WI38 (cell line): Measurements from ENCODE around the gene NDST4.

ENCODE experiments used
- H3K4me3 ChIP-seq: 2 replicates; pipeline ENCODE4 v1.5.1; 2011; ENCODE audit warnings: low read depth, mild to moderate bottlenecking, control low read depth, low read length
- TF ChIP-seq, protein P1 (sequence below): IDR thresholded peaks from 2 replicates; pipeline ENCODE4 v1.5.1; 2012; ENCODE audit warnings: low read depth, mild to moderate bottlenecking, control low read depth, low read length

NDST4 gene

DNA sequence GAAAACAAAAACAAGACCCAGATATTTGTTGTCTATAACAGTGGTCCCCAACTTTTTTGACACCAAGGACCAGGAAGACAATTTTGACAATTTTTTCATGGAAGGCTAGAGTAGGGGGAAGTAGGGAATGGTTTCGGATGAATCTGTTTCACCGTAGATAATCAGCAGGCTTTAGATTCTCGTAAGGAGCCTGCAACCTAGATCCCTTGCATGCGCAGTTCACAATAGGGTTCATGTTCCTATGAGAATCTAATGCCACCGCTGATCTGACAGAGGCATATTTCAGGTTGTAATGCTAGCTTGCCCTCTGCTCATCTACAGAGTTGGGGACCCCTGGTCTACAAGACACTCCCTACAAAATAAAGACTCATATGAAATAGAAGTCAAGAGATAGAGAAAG is 229.8 kb downstream of the NDST4 start:
- TF ChIP-seq, protein P1, sequence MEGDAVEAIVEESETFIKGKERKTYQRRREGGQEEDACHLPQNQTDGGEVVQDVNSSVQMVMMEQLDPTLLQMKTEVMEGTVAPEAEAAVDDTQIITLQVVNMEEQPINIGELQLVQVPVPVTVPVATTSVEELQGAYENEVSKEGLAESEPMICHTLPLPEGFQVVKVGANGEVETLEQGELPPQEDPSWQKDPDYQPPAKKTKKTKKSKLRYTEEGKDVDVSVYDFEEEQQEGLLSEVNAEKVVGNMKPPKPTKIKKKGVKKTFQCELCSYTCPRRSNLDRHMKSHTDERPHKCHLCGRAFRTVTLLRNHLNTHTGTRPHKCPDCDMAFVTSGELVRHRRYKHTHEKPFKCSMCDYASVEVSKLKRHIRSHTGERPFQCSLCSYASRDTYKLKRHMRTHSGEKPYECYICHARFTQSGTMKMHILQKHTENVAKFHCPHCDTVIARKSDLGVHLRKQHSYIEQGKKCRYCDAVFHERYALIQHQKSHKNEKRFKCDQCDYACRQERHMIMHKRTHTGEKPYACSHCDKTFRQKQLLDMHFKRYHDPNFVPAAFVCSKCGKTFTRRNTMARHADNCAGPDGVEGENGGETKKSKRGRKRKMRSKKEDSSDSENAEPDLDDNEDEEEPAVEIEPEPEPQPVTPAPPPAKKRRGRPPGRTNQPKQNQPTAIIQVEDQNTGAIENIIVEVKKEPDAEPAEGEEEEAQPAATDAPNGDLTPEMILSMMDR: no peak
- no peak overlapping the region for H3K4me3 ChIP-seq

DNA sequence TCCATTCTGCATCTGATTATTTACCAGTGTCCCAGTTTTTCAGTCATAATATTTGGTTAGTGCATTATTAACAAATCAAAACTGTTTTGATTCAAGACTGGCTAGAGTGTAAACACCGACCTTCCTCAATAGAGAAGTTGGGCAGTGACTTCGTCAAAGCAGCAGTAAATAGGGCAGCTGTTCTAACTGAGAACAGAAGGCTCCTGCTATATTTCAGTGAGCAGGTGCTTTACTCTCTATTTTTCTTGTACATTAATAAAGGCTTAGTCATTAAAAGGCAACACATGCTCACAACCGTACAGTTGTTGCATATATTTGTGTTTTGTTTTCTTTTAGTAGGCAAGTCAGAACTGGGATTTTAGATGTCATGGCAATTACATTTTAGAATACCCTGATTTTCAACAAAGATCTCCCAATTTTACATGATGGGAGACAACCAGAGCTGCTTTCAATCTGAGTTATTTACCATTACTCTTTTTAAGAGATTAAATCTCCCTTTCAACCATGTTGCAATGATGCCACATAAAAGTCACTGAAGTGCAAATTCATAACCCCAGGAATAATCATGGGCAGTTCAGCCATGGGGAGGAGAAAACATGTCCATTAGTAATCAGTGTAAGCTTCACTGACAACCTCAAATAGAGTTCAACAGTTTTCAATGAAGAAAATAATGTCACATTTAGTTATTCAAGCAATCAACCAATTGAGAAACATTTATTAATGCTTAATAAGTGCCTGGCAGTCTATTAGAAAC is 233.3 kb downstream of the NDST4 start:
- H3K4me3 ChIP-seq: no peak overlapping the region
- TF ChIP-seq, protein P1: no peak

DNA sequence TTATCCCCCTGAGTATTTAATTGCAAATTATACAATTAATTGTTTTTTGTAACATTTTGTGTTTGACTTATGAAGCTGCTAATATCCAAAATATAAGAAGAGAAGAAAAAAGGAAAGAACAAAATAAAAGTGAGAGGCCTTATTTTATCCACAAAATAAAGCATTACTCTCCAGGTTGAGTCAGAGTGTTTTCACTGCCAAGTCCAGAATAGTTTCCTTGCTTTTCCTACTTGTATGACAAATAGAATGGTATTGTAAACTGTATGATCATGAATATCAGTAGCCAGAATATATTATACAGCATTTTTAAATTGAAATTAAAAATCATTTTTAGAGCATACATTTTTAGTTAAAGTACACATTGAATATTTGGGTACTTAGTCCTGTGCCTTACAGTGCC is 237.8 kb downstream of the NDST4 start:
- TF ChIP-seq, protein P1: no peak
- H3K4me3 ChIP-seq: no peak overlapping the region

DNA sequence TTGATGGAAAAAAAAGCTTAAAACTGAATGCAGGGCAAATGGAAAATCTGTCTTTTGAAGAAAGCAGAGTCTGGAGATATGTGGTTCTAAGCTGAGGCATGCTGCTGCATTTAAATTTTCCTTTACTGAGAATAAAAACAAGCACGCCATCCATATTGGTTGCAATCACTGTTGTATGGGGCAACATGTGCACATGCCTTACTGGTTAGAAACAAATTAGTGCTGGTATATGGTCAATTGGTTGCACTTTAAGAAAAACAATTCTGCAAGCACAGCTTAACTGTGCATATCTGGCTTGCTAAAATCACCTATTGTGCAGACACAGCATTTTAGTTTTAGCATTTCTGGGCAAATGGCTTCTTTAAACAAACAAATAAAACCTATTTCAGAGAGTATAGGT is 239.1 kb downstream of the NDST4 start:
- H3K4me3 ChIP-seq: no peak overlapping the region
- TF ChIP-seq, protein P1: no peak

DNA sequence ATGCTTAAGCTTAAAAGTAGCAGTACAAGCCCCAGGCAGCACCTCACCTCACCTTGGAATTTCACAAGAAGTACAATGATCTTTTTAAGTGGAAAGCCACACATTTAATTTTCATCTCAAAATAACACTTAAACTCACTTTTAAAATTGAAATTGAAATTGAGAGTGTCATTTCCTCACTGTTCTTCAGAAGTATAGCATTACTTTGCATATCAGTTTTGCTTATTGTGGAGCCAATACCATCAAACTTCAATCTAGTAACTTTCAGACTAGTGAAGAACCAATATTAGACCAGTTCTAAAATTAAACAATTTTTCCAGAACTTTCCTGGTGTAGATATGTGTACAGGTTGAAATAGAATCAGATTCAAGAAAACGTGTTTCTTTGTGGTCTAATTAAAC is 242.4 kb downstream of the NDST4 start:
- TF ChIP-seq, protein P1: no peak
- no peak overlapping the region for H3K4me3 ChIP-seq

DNA sequence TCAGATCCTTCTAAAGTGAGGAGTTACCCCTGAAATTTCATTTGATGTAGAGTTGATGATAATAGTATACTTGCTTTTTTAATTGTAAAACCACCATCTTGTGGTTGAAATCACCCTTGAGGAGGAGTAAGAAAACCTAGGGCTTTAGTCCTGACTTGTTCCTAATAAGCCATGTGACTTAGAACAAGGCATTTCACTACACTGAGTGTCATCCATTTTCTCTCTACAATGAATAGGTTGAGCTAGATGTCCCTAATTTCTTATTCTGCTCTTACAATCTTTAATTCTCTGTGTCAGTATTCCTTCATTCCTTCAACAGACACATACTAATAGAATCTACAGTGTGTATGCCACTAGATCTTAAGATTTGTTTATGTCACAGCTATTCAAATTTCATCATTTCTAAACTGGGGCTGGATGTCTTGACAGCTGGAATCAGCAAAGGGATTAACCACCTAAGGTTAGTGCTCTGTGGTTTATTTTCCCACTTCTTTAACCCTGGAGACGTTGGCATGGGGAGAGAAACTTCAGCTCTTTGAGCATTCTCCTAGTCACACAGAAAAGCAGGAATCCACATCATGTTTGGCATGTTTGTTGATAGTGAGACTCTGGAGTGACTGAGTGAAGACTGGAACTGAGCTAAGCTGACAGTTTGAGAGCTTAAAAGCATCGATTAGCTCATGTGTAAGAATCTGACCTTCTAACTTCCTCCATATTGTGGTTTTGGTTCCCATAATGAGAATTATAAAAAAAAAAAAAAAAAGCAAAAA is 246.3 kb downstream of the NDST4 start:
- TF ChIP-seq, protein P1: no peak
- no peak overlapping the region for H3K4me3 ChIP-seq

DNA sequence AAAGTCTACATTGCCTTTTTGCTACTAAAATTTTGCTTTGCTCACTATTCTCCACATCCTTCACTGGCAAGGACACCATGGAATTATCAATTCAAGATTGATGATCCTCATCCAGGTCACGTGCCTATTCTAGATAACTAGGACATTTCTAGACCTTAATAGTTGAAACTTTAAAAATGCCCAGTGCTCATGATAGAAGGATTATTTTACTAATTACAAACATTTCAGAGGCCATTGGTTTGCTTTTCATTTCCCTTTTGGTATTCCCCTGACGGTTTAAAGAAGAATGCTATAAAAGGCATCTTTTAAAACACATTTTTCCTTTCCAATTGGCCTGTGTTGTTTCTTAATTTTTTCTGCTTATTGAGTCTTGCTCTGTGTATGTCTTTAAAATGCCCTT is 249.4 kb downstream of the NDST4 start:
- no peak overlapping the region for H3K4me3 ChIP-seq
- TF ChIP-seq, protein P1: no peak
